MM.1S (cell line): Measurements from ENCODE around the gene NDRG4.

ENCODE experiments used
- DNase-seq: peaks from one replicate; pipeline ENCODE4 v3.0.0-alpha.2; 2015
- H2AFZ ChIP-seq: fragments of 300-600 bp; sonication (generic); 2 replicates; pipeline ENCODE4 v1.6.0; 2016; ENCODE audit warnings: antibody characterized with exemption, low read length
- H3F3A ChIP-seq: fragments of 300-600 bp; sonication (generic); 2 replicates; pipeline ENCODE4 v1.6.1; 2016; ENCODE audit warnings: mild to moderate bottlenecking, antibody characterized with exemption, low read length, moderate library complexity, mixed read lengths; ENCODE audit not compliant: insufficient read depth
- H3K27ac ChIP-seq: fragments of 300-600 bp; sonication (generic); 2 replicates; pipeline ENCODE4 v1.5.1; 2016; ENCODE audit warnings: mild to moderate bottlenecking, low read length
- H3K27me3 ChIP-seq: fragments of 300-600 bp; sonication (generic); replicated peaks from 2 replicates; pipeline ENCODE4 v1.6.0; 2016; ENCODE audit warnings: low read length; ENCODE audit not compliant: insufficient read depth
- H3K36me3 ChIP-seq: fragments of 300-600 bp; sonication (generic); replicated peaks from 2 replicates; pipeline ENCODE4 v1.6.1; 2016; ENCODE audit warnings: mild to moderate bottlenecking, low read length, mixed read lengths; ENCODE audit not compliant: insufficient read depth
- H3K4me1 ChIP-seq: fragments of 300-600 bp; sonication (generic); 2 replicates; pipeline ENCODE4 v1.6.1; 2016; ENCODE audit warnings: low read length, mixed read lengths
- H3K4me2 ChIP-seq: fragments of 300-600 bp; sonication (generic); 2 replicates; pipeline ENCODE4 v1.6.0; 2016; ENCODE audit warnings: low read depth, low read length
- H3K4me3 ChIP-seq: fragments of 300-600 bp; sonication (generic); 2 replicates; pipeline ENCODE4 v1.5.1; 2016; ENCODE audit warnings: low read length, mixed read lengths
- H3K79me2 ChIP-seq: fragments of 300-600 bp; sonication (generic); 2 replicates; pipeline ENCODE4 v1.6.1; 2016; ENCODE audit warnings: mixed run types, low read length, mixed read lengths
- H3K9ac ChIP-seq: fragments of 300-600 bp; sonication (generic); 2 replicates; pipeline ENCODE4 v1.6.1; 2016; ENCODE audit warnings: low read length, mixed read lengths
- H3K9me2 ChIP-seq: fragments of 300-600 bp; sonication (generic); replicated peaks from 2 replicates; pipeline ENCODE4 v1.6.1; 2016; ENCODE audit warnings: mild to moderate bottlenecking, low read length, mixed read lengths; ENCODE audit not compliant: insufficient read depth
- H3K9me3 ChIP-seq: fragments of 300-600 bp; sonication (generic); replicated peaks from 2 replicates; pipeline ENCODE4 v1.6.1; 2016; ENCODE audit warnings: mild to moderate bottlenecking, low read length, mixed read lengths; ENCODE audit not compliant: insufficient read depth
- H4K20me1 ChIP-seq: fragments of 300-600 bp; sonication (generic); 2 replicates; pipeline ENCODE4 v1.6.1; 2016; ENCODE audit warnings: mild to moderate bottlenecking, low read length, moderate library complexity, mixed read lengths; ENCODE audit not compliant: insufficient read depth
- CTCF ChIP-seq: fragments of 300-600 bp; sonication (generic); IDR thresholded peaks from 2 replicates; pipeline ENCODE4 v1.5.1; 2016; ENCODE audit warnings: antibody characterized with exemption, low read length, mixed read lengths
- EZH2 ChIP-seq: fragments of 300-600 bp; sonication (generic); optimal IDR thresholded peaks from 2 replicates; pipeline ENCODE3; 2017; ENCODE audit warnings: low read depth, mild to moderate bottlenecking, antibody characterized with exemption, low read length, mixed read lengths
- EZH2phosphoT487 ChIP-seq: fragments of 300-600 bp; sonication (generic); IDR thresholded peaks from 2 replicates; pipeline ENCODE4 v1.6.1; 2018; ENCODE audit warnings: antibody characterized with exemption, low read length

The NDRG4 gene

GRCh38 chr16:58461640-58462039 is 38.3 kb upstream of the NDRG4 start:
- H3F3A ChIP-seq = no peaks in the 10 kb centered on the region
- DNase-seq = no peak
- H3K4me3 ChIP-seq = no peak overlapping the region
- no peak overlapping the region for H2AFZ ChIP-seq
- no peaks in the 10 kb centered on the region for H3K36me3 ChIP-seq
- H3K27me3 ChIP-seq = peaks cover 25% of the 10 kb centered on the region
- no peaks in the 10 kb centered on the region for H3K9me3 ChIP-seq
- no peak overlapping the region for H3K4me2 ChIP-seq
- H3K4me1 ChIP-seq = no peaks in the 10 kb centered on the region
- H3K9me2 ChIP-seq = no peaks in the 10 kb centered on the region
- H3K27ac ChIP-seq = no peak overlapping the region
- TF ChIP-seq CTCF = no peak
- TF ChIP-seq EZH2phosphoT487 = no peak
- no peak for TF ChIP-seq EZH2
- no peaks in the 10 kb centered on the region for H3K79me2 ChIP-seq
- no peak overlapping the region for H3K9ac ChIP-seq
- no peaks in the 10 kb centered on the region for H4K20me1 ChIP-seq

GRCh38 chr16:58462089-58462488 is 37.9 kb upstream of the NDRG4 start:
- H3K4me1 ChIP-seq = no peaks in the 10 kb centered on the region
- no peak for DNase-seq

GRCh38 chr16:58462499-58462996 is 37.4 kb upstream of the NDRG4 start:
- no peak overlapping the region for H3K4me3 ChIP-seq
- H3K9ac ChIP-seq = no peak overlapping the region
- H3K9me2 ChIP-seq = no peaks in the 10 kb centered on the region
- DNase-seq = no peak
- H3K4me2 ChIP-seq = no peak overlapping the region
- H3F3A ChIP-seq = no peaks in the 10 kb centered on the region
- H3K36me3 ChIP-seq = no peaks in the 10 kb centered on the region
- no peaks in the 10 kb centered on the region for H3K79me2 ChIP-seq
- TF ChIP-seq EZH2phosphoT487 = no peak
- H3K4me1 ChIP-seq = no peaks in the 10 kb centered on the region
- no peak overlapping the region for H3K27ac ChIP-seq
- H2AFZ ChIP-seq = no peak overlapping the region
- H3K9me3 ChIP-seq = no peaks in the 10 kb centered on the region
- peaks cover 25% of the 10 kb centered on the region for H3K27me3 ChIP-seq
- H4K20me1 ChIP-seq = no peaks in the 10 kb centered on the region

More at GRCh38 chr16:58462089-58462488, 37.9 kb upstream of the NDRG4 start:
- Histone ChIP-seq H3K27me3 (peaks cover 25% of the 10 kb centered on the region), H3K4me2 (no peak overlapping the region), H3K27ac (no peak overlapping the region), H3F3A (no peaks in the 10 kb centered on the region), H4K20me1 (no peaks in the 10 kb centered on the region), H3K9me3 (no peaks in the 10 kb centered on the region), H3K4me3 (no peak overlapping the region), H3K79me2 (no peaks in the 10 kb centered on the region), H3K36me3 (no peaks in the 10 kb centered on the region), H2AFZ (no peak overlapping the region), H3K9me2 (no peaks in the 10 kb centered on the region), H3K9ac (no peak overlapping the region)
- TF ChIP-seq EZH2phosphoT487 (no peak), CTCF (no peak), EZH2 (no peak)

GRCh38 chr16:58462997-58463941 is 36.7 kb upstream of the NDRG4 start:
- Histone ChIP-seq H3F3A (no peaks in the 10 kb centered on the region), H3K9me2 (no peaks in the 10 kb centered on the region), H3K9me3 (no peaks in the 10 kb centered on the region), H3K4me3 (no peak overlapping the region), H3K27me3 (peaks cover 25% of the 10 kb centered on the region), H2AFZ (no peak overlapping the region), H3K4me2 (peak overlapping the region; percentile 22; the same call in 1 of the 2 replicates), H3K4me1 (no peaks in the 10 kb centered on the region), H3K36me3 (no peaks in the 10 kb centered on the region), H4K20me1 (no peaks in the 10 kb centered on the region), H3K27ac (no peak overlapping the region), H3K79me2 (no peaks in the 10 kb centered on the region), H3K9ac (no peak overlapping the region)
- DNase-seq = no peak
- TF ChIP-seq EZH2phosphoT487 (no peak), CTCF (no peak), EZH2 (no peak)
